ENCODE results near the gene RPS6KB2. TPM values are rescaled to one million over a fixed set of nuclear protein-coding genes. Genes with fewer than 3 reads are reported as not detected.

The RPS6KB2 gene
- total RNA-seq, 1 experiment from 2014 or later: 49.8 TPM

DNA sequence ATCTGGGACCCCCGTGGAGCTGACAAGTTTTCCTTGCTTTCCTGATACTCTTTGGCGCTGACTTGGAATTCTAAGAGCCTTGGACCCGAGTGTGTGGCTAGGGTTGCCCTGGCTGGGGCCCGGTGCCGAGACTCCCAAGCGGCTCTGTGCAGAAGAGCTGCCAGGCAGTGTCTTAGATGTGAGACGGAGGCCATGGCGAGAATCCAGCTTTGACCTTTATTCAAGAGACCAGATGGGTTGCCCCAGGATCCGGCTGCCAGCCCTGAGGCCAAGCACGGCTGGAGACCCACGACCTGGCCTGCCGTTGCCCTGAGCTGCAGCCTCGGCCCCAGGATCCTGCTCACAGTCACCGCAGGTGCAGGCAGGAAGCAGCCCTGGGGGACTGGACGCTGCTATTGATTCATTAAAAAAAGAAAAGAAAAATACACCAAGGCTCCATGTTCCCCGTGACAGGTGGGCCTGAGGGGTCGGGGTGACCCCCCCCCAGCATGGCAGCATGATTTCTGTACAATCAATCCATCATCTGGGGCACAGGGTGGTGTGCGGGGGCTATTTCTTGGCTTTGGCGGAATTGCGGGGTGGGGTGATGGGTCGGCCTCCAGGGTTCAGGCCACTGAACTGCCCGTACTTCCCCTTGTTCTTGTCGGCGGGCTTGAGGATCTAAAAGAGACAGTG lies 30.2 kb upstream of the RPS6KB2 start:
- H3K36me3 Mint-ChIP-seq (ENCODE audit: insufficient read depth, unreplicated experiment): peaks cover 35% of the 10 kb centered on the region
- no peak for DNase-seq (ENCODE audit: unreplicated experiment)
- TF ChIP-seq, protein P1, sequence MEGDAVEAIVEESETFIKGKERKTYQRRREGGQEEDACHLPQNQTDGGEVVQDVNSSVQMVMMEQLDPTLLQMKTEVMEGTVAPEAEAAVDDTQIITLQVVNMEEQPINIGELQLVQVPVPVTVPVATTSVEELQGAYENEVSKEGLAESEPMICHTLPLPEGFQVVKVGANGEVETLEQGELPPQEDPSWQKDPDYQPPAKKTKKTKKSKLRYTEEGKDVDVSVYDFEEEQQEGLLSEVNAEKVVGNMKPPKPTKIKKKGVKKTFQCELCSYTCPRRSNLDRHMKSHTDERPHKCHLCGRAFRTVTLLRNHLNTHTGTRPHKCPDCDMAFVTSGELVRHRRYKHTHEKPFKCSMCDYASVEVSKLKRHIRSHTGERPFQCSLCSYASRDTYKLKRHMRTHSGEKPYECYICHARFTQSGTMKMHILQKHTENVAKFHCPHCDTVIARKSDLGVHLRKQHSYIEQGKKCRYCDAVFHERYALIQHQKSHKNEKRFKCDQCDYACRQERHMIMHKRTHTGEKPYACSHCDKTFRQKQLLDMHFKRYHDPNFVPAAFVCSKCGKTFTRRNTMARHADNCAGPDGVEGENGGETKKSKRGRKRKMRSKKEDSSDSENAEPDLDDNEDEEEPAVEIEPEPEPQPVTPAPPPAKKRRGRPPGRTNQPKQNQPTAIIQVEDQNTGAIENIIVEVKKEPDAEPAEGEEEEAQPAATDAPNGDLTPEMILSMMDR (IDR thresholded peaks at IDR 0.05; ENCODE audit: unreplicated experiment): no peak
- H3K4me1 Mint-ChIP-seq (ENCODE audit: insufficient read depth, unreplicated experiment): peaks cover 5% of the 10 kb centered on the region
- H3K4me3 Mint-ChIP-seq (ENCODE audit: unreplicated experiment): no peak overlapping the region
- no peaks in the 10 kb centered on the region for H3K9me3 Mint-ChIP-seq (ENCODE audit: unreplicated experiment)
- no peak overlapping the region for H3K27ac Mint-ChIP-seq (ENCODE audit: low read depth, unreplicated experiment)
- POLR2A ChIA-PET: interaction anchor here (0.7 kb wide), 2 partner anchors 15 to 554 kb away, joined by 3 read pairs; no protein-coding TSS in a partner anchor
- intact Hi-C loops (cut with micrococcal nuclease): no loop called here
- CTCF ChIA-PET: interaction anchor here (1.2 kb wide), 1 partner anchor 13 kb away, joined by 4 read pairs; no protein-coding TSS in a partner anchor
- H3K27me3 Mint-ChIP-seq (ENCODE audit: insufficient read depth, unreplicated experiment): no peaks in the 10 kb centered on the region
- TSS peak; percentile 57 for BruUV-seq (replicated peaks)

- Mint-ChIP-seq H3K9me3 (ENCODE audit: unreplicated experiment) (no peaks in the 10 kb centered on the region), H3K36me3 (ENCODE audit: insufficient read depth, unreplicated experiment) (peaks cover 34% of the 10 kb centered on the region), H3K4me3 (ENCODE audit: unreplicated experiment) (no peak overlapping the region), H3K27me3 (ENCODE audit: insufficient read depth, unreplicated experiment) (no peaks in the 10 kb centered on the region), H3K4me1 (ENCODE audit: insufficient read depth, unreplicated experiment) (peaks cover 5% of the 10 kb centered on the region), H3K27ac (ENCODE audit: low read depth, unreplicated experiment) (no peak overlapping the region)
- TF ChIP-seq, protein P1 (IDR thresholded peaks at IDR 0.05; ENCODE audit: unreplicated experiment): no peak
- intact Hi-C loops (cut with micrococcal nuclease): no loop called here
- ChIA-PET POLR2A (interaction anchor here (1.6 kb wide), 1 partner anchor 184 kb away, joined by 3 read pairs; the partner anchor contains the start of gene GSTP1), CTCF (interaction anchor here (0.6 kb wide), 1 partner anchor 42 kb away, joined by 4 read pairs; no protein-coding TSS in a partner anchor)
- no peak for DNase-seq (ENCODE audit: unreplicated experiment)
- no TSS peak for BruUV-seq (replicated peaks)
Measured at GRCh38 chr11:67398661-67399563, 29.4 kb upstream of the RPS6KB2 start.

GRCh38 chr11:67400251-67400941 lies 27.9 kb upstream of the RPS6KB2 start:
- intact Hi-C loops (cut with micrococcal nuclease): no loop called here
- peaks cover 33% of the 10 kb centered on the region for H3K36me3 Mint-ChIP-seq (ENCODE audit: insufficient read depth, unreplicated experiment)
- DNase-seq (ENCODE audit: unreplicated experiment): no peak
- no peak overlapping the region for H3K27ac Mint-ChIP-seq (ENCODE audit: low read depth, unreplicated experiment)
- H3K4me1 Mint-ChIP-seq (ENCODE audit: insufficient read depth, unreplicated experiment): peaks cover 9% of the 10 kb centered on the region
- CTCF ChIA-PET: interaction anchor here (0.6 to 2.0 kb wide), 11 partner anchors 8 to 106 kb away, joined by 3 to 11 read pairs (median 4); partner anchors contain the start of genes RAD9A, RPS6KB2 and TMEM134
- peak overlapping the region; percentile 71 for H3K4me3 Mint-ChIP-seq (ENCODE audit: unreplicated experiment)
- BruUV-seq (replicated peaks): no TSS peak
- TF ChIP-seq, protein P1 (IDR thresholded peaks at IDR 0.05; ENCODE audit: unreplicated experiment): no peak
- POLR2A ChIA-PET: interaction anchor here (0.6 to 3.3 kb wide), 15 partner anchors 9 to 183 kb away, joined by 3 to 61 read pairs (median 7); partner anchors contain the start of genes AIP, ANKRD13D, CDK2AP2 and GSTP1
- H3K27me3 Mint-ChIP-seq (ENCODE audit: insufficient read depth, unreplicated experiment): no peaks in the 10 kb centered on the region
- H3K9me3 Mint-ChIP-seq (ENCODE audit: unreplicated experiment): no peaks in the 10 kb centered on the region

Measured in MCF 10A (cell line).